Heart left ventricle (tissue), 16 donors: ENCODE measurements around the gene MED25. TPM values are rescaled to one million over a fixed set of nuclear protein-coding genes. Genes with fewer than 3 reads are reported as not detected.
A peak's percentile ranks its signal among the peaks of the same experiment; 100 is the strongest.

Experiments used
- ATAC-seq, 4 donors: fragments of 200-7000 bp; cut with Tn5 transposase; one replicate each; pipeline ENCODE4 v1.9.1; 2020 to 2022; ENCODE audit warnings: moderate library complexity in 4 of 4, mild to moderate bottlenecking in 3 of 4, moderate number of reproducible peaks in 1 of 4
- DNase-seq, 5 donors: peaks; one replicate each; pipeline ENCODE4 v3.0.0-alpha.2; 2020
- H3K27ac ChIP-seq, 12 donors: fragments of 200-600 bp; sonication (generic) in 4 of 12; one replicate each; pipeline versions ENCODE4 v1.5.0 to v1.8.0; 2016 to 2022; ENCODE audit warnings: mild to moderate bottlenecking in 2 of 12
- H3K27me3 ChIP-seq, 9 donors: fragments of 200-600 bp; sonication (generic) in 2 of 9; one replicate each; pipeline versions ENCODE4 v1.5.1 to v1.8.0; 2016 to 2022; ENCODE audit warnings: mild to moderate bottlenecking in 3 of 9
- H3K36me3 ChIP-seq, 9 donors: fragments of 200-600 bp; sonication (generic) in 2 of 9; one replicate each; pipeline versions ENCODE4 v1.5.0 to v1.8.0; 2018 to 2022; ENCODE audit warnings: mild to moderate bottlenecking in 2 of 9
- H3K4me1 ChIP-seq, 12 donors: fragments of 200-600 bp; sonication (generic) in 4 of 12; one replicate each; pipeline versions ENCODE4 v1.5.0 to v1.8.0; 2016 to 2022; ENCODE audit warnings: mild to moderate bottlenecking in 3 of 12
- H3K4me3 ChIP-seq, 12 donors: fragments of 200-600 bp; sonication (generic) in 4 of 12; one replicate each; pipeline versions ENCODE4 v1.5.0 to v1.8.0; 2017 to 2022; ENCODE audit warnings: mild to moderate bottlenecking in 9 of 12, moderate library complexity in 4 of 12
- H3K9me3 ChIP-seq, 12 donors: fragments of 200-600 bp; sonication (generic) in 4 of 12; one replicate each; pipeline versions ENCODE4 v1.5.0 to v1.8.0; 2016 to 2022; ENCODE audit warnings: mild to moderate bottlenecking in 1 of 12
- POLR2A ChIP-seq, 2 donors: fragments of 450-650 bp; IDR thresholded peaks; one replicate each; pipeline ENCODE4 v1.6.1; 2017; ENCODE audit warnings: antibody characterized with exemption in 2 of 2, mild to moderate bottlenecking in 2 of 2, moderate library complexity in 2 of 2
- WGBS, 4 donors: extraction: QIAGEN DNeasy Blood & Tissue Kit in 2 of 4; methylation state at CpG; one replicate each; pipeline versions ENCODE4 v1.1.5 to v1.1.7; 2013 to 2018; 5-methylcytosine and 5-hydroxymethylcytosine counted together
- intact Hi-C, 10 donors: fragments of 100-400 bp; cut with DNase I; formaldehyde crosslinking; loops; one replicate each; pipeline versions ENCODE4 v1.11.1 to v1.14.2; 2022
- polyA plus RNA-seq, 2 donors: library from polyadenylated mRNA; stranded (reverse); fragments of 200-250 nt; gene quantifications; one replicate each; pipeline ENCODE4 v1.2.3, GENCODE V29; 2013
- total RNA-seq, 9 donors: library from RNA; depleted of rRNA in 2 of 9; stranded (reverse); fragments of >200 nt in 2 of 9; fragmentation: NEBNext Ultra II Directional in 3 of 9; extraction: Animal tissue kit (Norgen Biotek cat#: 25700) in 3 of 9; gene quantifications; one replicate each; pipeline versions ENCODE4 v1.1.0 to v1.2.4, GENCODE V29; 2016 to 2023
- TF ChIP-seq, protein P1 (sequence below), 12 donors: fragments of 200-600 bp; sonication (generic) in 4 of 12; IDR thresholded peaks; one replicate each; pipeline versions ENCODE4 v1.5.0 to v1.8.0; 2018 to 2022; ENCODE audit warnings: antibody characterized with exemption in 12 of 12, mild to moderate bottlenecking in 5 of 12
- donor health status: ischemic (EF 13 %, LVEDD 7.1; RV severe dilation, severe dysfunction).
- donor health status: healthy with polysubstance abuse.
- donor health status: DM: no; HTN: yes; CAD: no.
- donor health status: DM: no; HTN: no; CAD: no.
- donor health status: ischemic (EF 25% LVEDD 6.9; RV normal size, moderate dysfunction).
- donor health status: ischemic (EF 25% LVEDD 5.7; RV mildly dilated, moderate dysfunction).
- donor health status: healthy.
- donor health status: DM: yes; HTN: yes; CAD: no.
- donor health status: ischemic (EF 35%, LVEDD 5.7; RV mildly dilated, moderate dysfunction).
- donor health status: nonischemic (EF 11% LVEDD 7.7; RV severe dilation, severe dysfunction).
- donor health status: DM: yes; HTN: yes; CAD: no.
- donor health status: PGD.
- donor health status: ischemic (EF 29% LVEDD 5.4; RV normal size, mild dysfunction).
- donor health status: nonischemic (EF 23%, LVEDD 6.1; RV moderate dilation, normal function).

Gene MED25
- total and polyA plus RNA-seq, 11 donors = 44.1 to 119 (median 54.7) TPM

DNA sequence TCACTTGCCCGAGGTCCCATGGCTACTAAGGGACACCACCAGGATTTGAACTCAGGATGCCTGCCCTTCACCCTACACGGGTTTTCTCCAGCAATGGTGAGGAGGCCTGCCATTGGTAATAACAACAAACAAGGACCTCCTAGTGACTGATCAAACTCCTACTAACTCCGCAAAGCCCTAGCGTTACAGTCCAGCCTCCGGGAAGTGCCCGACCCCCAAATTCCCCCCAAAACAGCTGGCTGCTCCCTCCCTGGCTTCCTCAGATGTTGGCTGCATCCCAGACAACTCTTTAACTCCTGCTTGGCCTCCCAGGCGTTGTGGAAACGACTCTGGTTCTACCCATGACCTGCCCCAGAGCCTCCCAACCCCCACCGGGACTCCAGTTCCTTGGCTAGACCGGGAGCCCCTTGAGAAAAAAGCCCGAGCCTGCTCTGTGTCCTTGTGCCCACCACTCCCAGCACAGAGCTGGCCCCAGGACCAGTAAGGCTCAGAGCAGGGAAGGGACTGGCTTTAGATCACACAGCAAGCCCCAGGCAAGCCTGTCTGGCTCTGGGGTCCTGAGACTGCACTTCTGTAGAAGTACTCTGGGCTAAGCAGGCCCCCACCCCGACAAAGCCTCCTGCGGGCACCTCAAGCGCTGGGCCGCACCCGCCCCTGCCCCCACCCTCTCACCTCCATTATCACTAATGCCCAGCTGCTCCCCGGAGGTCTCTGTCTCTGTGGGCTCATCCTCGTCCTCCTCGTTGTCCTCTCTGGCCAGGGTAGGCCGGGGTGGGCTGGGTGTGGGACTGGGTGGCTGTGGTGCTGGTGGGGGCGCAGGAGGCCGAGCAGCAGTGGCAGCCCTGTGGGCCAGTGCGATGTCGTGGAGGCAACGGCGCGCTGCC, 54.4 kb downstream of the MED25 start:
- WGBS, 4 donors = 84 to 89% (median 86%) methylated on average over 18 to 27 of the region's 27 CpGs
- H3K36me3 ChIP-seq = peaks cover 0 to 29% (median 6%) of the 10 kb centered on the region in 9 donors
- ATAC-seq = no peak
- H3K9me3 ChIP-seq = no peaks in the 10 kb centered on the region
- TF ChIP-seq, protein P1, sequence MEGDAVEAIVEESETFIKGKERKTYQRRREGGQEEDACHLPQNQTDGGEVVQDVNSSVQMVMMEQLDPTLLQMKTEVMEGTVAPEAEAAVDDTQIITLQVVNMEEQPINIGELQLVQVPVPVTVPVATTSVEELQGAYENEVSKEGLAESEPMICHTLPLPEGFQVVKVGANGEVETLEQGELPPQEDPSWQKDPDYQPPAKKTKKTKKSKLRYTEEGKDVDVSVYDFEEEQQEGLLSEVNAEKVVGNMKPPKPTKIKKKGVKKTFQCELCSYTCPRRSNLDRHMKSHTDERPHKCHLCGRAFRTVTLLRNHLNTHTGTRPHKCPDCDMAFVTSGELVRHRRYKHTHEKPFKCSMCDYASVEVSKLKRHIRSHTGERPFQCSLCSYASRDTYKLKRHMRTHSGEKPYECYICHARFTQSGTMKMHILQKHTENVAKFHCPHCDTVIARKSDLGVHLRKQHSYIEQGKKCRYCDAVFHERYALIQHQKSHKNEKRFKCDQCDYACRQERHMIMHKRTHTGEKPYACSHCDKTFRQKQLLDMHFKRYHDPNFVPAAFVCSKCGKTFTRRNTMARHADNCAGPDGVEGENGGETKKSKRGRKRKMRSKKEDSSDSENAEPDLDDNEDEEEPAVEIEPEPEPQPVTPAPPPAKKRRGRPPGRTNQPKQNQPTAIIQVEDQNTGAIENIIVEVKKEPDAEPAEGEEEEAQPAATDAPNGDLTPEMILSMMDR (IDR thresholded peaks at IDR 0.05) = no peak
- TF ChIP-seq POLR2A (IDR thresholded peaks at IDR 0.05) = no peak
- H3K27me3 ChIP-seq = no peaks in the 10 kb centered on the region
- no peak overlapping the region for H3K27ac ChIP-seq
- peaks cover 3 to 47% (median 33%) of the 10 kb centered on the region in 12 donors for H3K4me1 ChIP-seq
- H3K4me3 ChIP-seq = no peak overlapping the region
- intact Hi-C loops = no loop called here
- peak in 1 of 5 donors; percentile 53 for DNase-seq

DNA sequence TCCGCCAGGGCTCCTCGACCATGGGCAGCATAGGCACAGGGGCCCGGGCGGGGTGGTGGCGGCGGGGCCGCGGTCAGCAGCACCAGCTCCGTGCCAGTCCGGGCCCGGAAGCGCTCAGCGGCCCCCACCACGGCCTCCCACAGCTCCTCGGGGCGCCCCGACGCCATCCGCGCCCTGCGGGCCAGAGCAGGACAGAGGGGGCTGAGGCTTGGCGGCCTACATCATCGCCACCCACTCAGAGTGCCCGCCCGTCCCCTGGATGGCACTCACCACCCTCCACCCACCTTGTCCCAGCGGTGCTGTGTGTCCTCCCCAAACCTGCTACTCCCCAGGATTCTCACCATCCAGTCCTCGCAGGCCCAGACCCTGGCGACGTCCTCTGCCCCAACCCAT, 55.0 kb downstream of the MED25 start:
- H3K27me3 ChIP-seq = no peaks in the 10 kb centered on the region
- intact Hi-C loops = no loop called here
- 91 to 97% (median 92%) methylated on average over 5 to 29 of the region's 29 CpGs for WGBS, 4 donors
- H3K27ac ChIP-seq = no peak overlapping the region
- ATAC-seq = no peak
- DNase-seq = no peak
- H3K36me3 ChIP-seq = peaks cover 0 to 29% (median 6%) of the 10 kb centered on the region in 9 donors
- H3K4me3 ChIP-seq = no peak overlapping the region
- no peaks in the 10 kb centered on the region for H3K9me3 ChIP-seq
- H3K4me1 ChIP-seq = peaks cover 3 to 47% (median 30%) of the 10 kb centered on the region in 12 donors
- no peak for TF ChIP-seq POLR2A (IDR thresholded peaks at IDR 0.05)

DNA sequence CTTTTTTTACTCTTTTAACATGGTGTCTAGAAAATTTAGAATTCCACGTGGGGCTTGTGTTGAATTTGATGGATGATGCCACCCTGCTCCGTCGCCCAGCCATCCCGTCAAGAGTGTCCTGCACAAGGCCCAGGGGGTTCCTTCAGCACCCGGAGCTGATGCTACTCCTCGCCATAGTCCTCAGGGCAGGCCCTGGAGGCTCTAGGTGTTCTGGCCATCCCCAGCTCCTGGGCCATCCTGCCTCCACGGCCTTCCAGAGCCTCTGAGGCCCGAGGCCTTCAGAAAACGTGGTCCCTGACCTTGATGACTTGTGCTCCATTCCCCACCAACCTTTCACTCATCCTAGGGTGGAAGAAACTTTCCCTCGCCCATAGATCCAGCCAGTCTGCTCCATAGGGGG, 55.7 kb downstream of the MED25 start:
- H3K27me3 ChIP-seq = no peaks in the 10 kb centered on the region
- peaks cover 3 to 47% (median 31%) of the 10 kb centered on the region in 12 donors for H3K4me1 ChIP-seq
- whole genome bisulfite sequencing, 4 donors = 85 to 91% (median 88%) methylated on average over 10 of the region's 10 CpGs
- peaks cover 0 to 29% (median 6%) of the 10 kb centered on the region in 9 donors for H3K36me3 ChIP-seq
- no peak overlapping the region for H3K27ac ChIP-seq
- ATAC-seq = no peak
- DNase-seq = no peak
- H3K4me3 ChIP-seq = no peak overlapping the region
- intact Hi-C loops = no loop called here
- TF ChIP-seq POLR2A (IDR thresholded peaks at IDR 0.05) = no peak
- TF ChIP-seq, protein P1 (IDR thresholded peaks at IDR 0.05) = no peak
- no peaks in the 10 kb centered on the region for H3K9me3 ChIP-seq

DNA sequence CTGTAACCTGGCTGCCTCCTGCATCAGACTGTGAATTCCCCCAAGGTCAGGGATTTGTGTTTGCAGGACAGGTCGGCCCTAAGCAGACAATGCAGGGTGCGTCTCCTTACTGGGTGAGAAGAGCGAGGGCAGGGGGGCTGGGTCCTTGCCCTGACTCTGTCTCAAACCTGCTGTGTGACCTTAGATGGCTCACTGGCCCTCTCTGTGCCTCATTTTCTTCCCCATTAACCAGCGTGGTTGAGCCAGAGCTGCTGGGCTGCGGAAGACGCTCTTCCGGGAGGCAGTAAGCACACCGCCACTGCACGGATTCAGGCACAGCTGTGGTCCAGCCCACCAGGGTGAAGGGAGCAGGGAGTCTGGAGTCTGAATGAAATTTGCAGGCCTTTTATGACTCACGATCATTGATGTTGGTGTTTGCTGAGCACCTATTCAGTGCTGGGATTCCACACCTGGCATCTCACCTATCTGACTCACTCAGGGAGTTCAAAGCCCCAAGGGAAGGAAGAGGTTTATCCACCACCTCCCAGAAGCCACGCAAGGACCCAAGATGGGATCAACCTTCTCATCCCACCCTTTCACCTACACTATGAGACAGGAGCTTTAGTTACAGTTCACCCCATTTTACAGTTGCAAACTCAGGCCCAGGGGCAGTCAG, 56.5 kb downstream of the MED25 start:
- Histone ChIP-seq H3K4me3 (no peak overlapping the region), H3K27me3 (no peaks in the 10 kb centered on the region), H3K4me1 (peaks cover 3 to 43% (median 29%) of the 10 kb centered on the region in 12 donors), H3K36me3 (peaks cover 0 to 33% (median 12%) of the 10 kb centered on the region in 9 donors), H3K27ac (peak overlapping the region in 1 of 12 donors; percentile 8), H3K9me3 (no peaks in the 10 kb centered on the region)
- no peak for ATAC-seq
- no peak for TF ChIP-seq POLR2A (IDR thresholded peaks at IDR 0.05)
- TF ChIP-seq, protein P1 (IDR thresholded peaks at IDR 0.05) = no peak
- WGBS, 4 donors = 94 to 98% (median 94%) methylated on average over 9 to 11 of the region's 11 CpGs
- DNase-seq = no peak
- intact Hi-C loops = loop anchor here in 3 of 10 donors (5.0 kb wide), 4 partner anchors 53 to 377 kb away; partner anchors contain the start of genes ADM5 (in 1 of the 3), AP2A1 (in 1 of the 3), ATF5 (in 1 of the 3) and NUP62 (in 1 of the 3)
